ENCODE results near the gene TRPV3.
"Not testable (repeated sequence)": the region's sequence is repeated elsewhere in the genome, so short reads cannot be mapped to it uniquely, and the experiment has no call there.

Gene TRPV3

GRCh38 chr17:3571043-3571900 lies 13.7 kb upstream of the TRPV3 start:
- Histone ChIP-seq H3K9me3 (ENCODE audit: control insufficient read depth, low read length) (no peaks in the 10 kb centered on the region), H3K9ac (ENCODE audit: low read length) (no peak overlapping the region), H3K4me3 (ENCODE audit: low read length) (no peak overlapping the region), H3K36me3 (ENCODE audit: control insufficient read depth, insufficient read depth, low read length) (peaks cover 4% of the 10 kb centered on the region), H3K4me1 (ENCODE audit: control insufficient read depth, insufficient read depth, low read length) (no peaks in the 10 kb centered on the region), H3K27me3 (ENCODE audit: control insufficient read depth, insufficient read depth, low read length) (no peaks in the 10 kb centered on the region)

GRCh38 chr17:3569534-3570137 lies 12.0 kb upstream of the TRPV3 start:
- peaks cover 4% of the 10 kb centered on the region for H3K36me3 ChIP-seq (ENCODE audit: control insufficient read depth, insufficient read depth, low read length)
- H3K4me3 ChIP-seq (ENCODE audit: low read length) = no peak overlapping the region
- H3K9me3 ChIP-seq (ENCODE audit: control insufficient read depth, low read length) = no peaks in the 10 kb centered on the region
- H3K27me3 ChIP-seq (ENCODE audit: control insufficient read depth, insufficient read depth, low read length) = no peaks in the 10 kb centered on the region
- H3K4me1 ChIP-seq (ENCODE audit: control insufficient read depth, insufficient read depth, low read length) = no peaks in the 10 kb centered on the region
- H3K9ac ChIP-seq (ENCODE audit: low read length) = no peak overlapping the region

GRCh38 chr17:3566551-3566950 lies 8.9 kb upstream of the TRPV3 start:
- no peaks in the 10 kb centered on the region for H3K27me3 ChIP-seq (ENCODE audit: control insufficient read depth, insufficient read depth, low read length)
- H3K4me1 ChIP-seq (ENCODE audit: control insufficient read depth, insufficient read depth, low read length) = no peaks in the 10 kb centered on the region
- no peak overlapping the region for H3K9ac ChIP-seq (ENCODE audit: low read length)
- peaks cover 4% of the 10 kb centered on the region for H3K36me3 ChIP-seq (ENCODE audit: control insufficient read depth, insufficient read depth, low read length)
- no peaks in the 10 kb centered on the region for H3K9me3 ChIP-seq (ENCODE audit: control insufficient read depth, low read length)
- H3K4me3 ChIP-seq (ENCODE audit: low read length) = no peak overlapping the region

GRCh38 chr17:3565143-3565542 lies 7.5 kb upstream of the TRPV3 start:
- no peaks in the 10 kb centered on the region for H3K4me1 ChIP-seq (ENCODE audit: control insufficient read depth, insufficient read depth, low read length)
- no peak overlapping the region for H3K4me3 ChIP-seq (ENCODE audit: low read length)
- no peaks in the 10 kb centered on the region for H3K27me3 ChIP-seq (ENCODE audit: control insufficient read depth, insufficient read depth, low read length)
- H3K9ac ChIP-seq (ENCODE audit: low read length) = no peak overlapping the region
- no peaks in the 10 kb centered on the region for H3K36me3 ChIP-seq (ENCODE audit: control insufficient read depth, insufficient read depth, low read length)
- H3K9me3 ChIP-seq (ENCODE audit: control insufficient read depth, low read length) = no peaks in the 10 kb centered on the region

- H3K9ac ChIP-seq (ENCODE audit: low read length); H3K9me3 ChIP-seq (ENCODE audit: control insufficient read depth, low read length); H3K4me3 ChIP-seq (ENCODE audit: low read length): not testable (repeated sequence)
These were observed 6.6 kb upstream of the TRPV3 start for GRCh38 chr17:3564241-3564640.

GRCh38 chr17:3559270-3559645 lies 1.6 kb upstream of the TRPV3 start:
- peaks cover 25% of the 10 kb centered on the region for H3K4me1 ChIP-seq (ENCODE audit: control insufficient read depth, insufficient read depth, low read length)
- H3K4me3 ChIP-seq (ENCODE audit: low read length) = no peak overlapping the region
- H3K9ac ChIP-seq (ENCODE audit: low read length) = no peak overlapping the region
- no peaks in the 10 kb centered on the region for H3K36me3 ChIP-seq (ENCODE audit: control insufficient read depth, insufficient read depth, low read length)
- no peaks in the 10 kb centered on the region for H3K9me3 ChIP-seq (ENCODE audit: control insufficient read depth, low read length)
- H3K27me3 ChIP-seq (ENCODE audit: control insufficient read depth, insufficient read depth, low read length) = peaks cover 4% of the 10 kb centered on the region

More at GRCh38 chr17:3564241-3564640, 6.6 kb upstream of the TRPV3 start:
- not testable (repeated sequence) for H3K27me3 ChIP-seq (ENCODE audit: control insufficient read depth, insufficient read depth, low read length); H3K36me3 ChIP-seq (ENCODE audit: control insufficient read depth, insufficient read depth, low read length); H3K4me1 ChIP-seq (ENCODE audit: control insufficient read depth, insufficient read depth, low read length)

- Histone ChIP-seq H3K4me3 (ENCODE audit: low read length) (no peak overlapping the region), H3K27me3 (ENCODE audit: control insufficient read depth, insufficient read depth, low read length) (peaks cover 4% of the 10 kb centered on the region), H3K9me3 (ENCODE audit: control insufficient read depth, low read length) (no peaks in the 10 kb centered on the region), H3K9ac (ENCODE audit: low read length) (peak overlapping the region; percentile 4), H3K36me3 (ENCODE audit: control insufficient read depth, insufficient read depth, low read length) (no peaks in the 10 kb centered on the region), H3K4me1 (ENCODE audit: control insufficient read depth, insufficient read depth, low read length) (peaks cover 25% of the 10 kb centered on the region)
These were observed 1.1 kb upstream of the TRPV3 start for GRCh38 chr17:3558603-3559269.

GRCh38 chr17:3556916-3557767 lies 470 bp downstream of the TRPV3 start:
- Histone ChIP-seq H3K27me3 (ENCODE audit: control insufficient read depth, insufficient read depth, low read length) (peaks cover 4% of the 10 kb centered on the region), H3K36me3 (ENCODE audit: control insufficient read depth, insufficient read depth, low read length) (no peaks in the 10 kb centered on the region), H3K4me1 (ENCODE audit: control insufficient read depth, insufficient read depth, low read length) (peaks cover 25% of the 10 kb centered on the region), H3K4me3 (ENCODE audit: low read length) (peak overlapping the region; percentile 20), H3K9me3 (ENCODE audit: control insufficient read depth, low read length) (no peaks in the 10 kb centered on the region), H3K9ac (ENCODE audit: low read length) (peak overlapping the region; percentile 23)

- H3K9ac ChIP-seq (ENCODE audit: low read length) = no peak overlapping the region
These were observed 1.2 kb downstream of the TRPV3 start for GRCh38 chr17:3556239-3556915.

GRCh38 chr17:3555189-3555796 lies 2.3 kb downstream of the TRPV3 start:
- Histone ChIP-seq H3K36me3 (ENCODE audit: control insufficient read depth, insufficient read depth, low read length) (no peaks in the 10 kb centered on the region), H3K27me3 (ENCODE audit: control insufficient read depth, insufficient read depth, low read length) (peaks cover 4% of the 10 kb centered on the region), H3K9ac (ENCODE audit: low read length) (no peak overlapping the region), H3K4me3 (ENCODE audit: low read length) (no peak overlapping the region), H3K9me3 (ENCODE audit: control insufficient read depth, low read length) (no peaks in the 10 kb centered on the region), H3K4me1 (ENCODE audit: control insufficient read depth, insufficient read depth, low read length) (peaks cover 35% of the 10 kb centered on the region)

More at GRCh38 chr17:3556239-3556915, 1.2 kb downstream of the TRPV3 start:
- H3K36me3 ChIP-seq (ENCODE audit: control insufficient read depth, insufficient read depth, low read length) = no peaks in the 10 kb centered on the region
- H3K27me3 ChIP-seq (ENCODE audit: control insufficient read depth, insufficient read depth, low read length) = peaks cover 4% of the 10 kb centered on the region
- no peak overlapping the region for H3K4me3 ChIP-seq (ENCODE audit: low read length)
- H3K9me3 ChIP-seq (ENCODE audit: control insufficient read depth, low read length) = no peaks in the 10 kb centered on the region
- peaks cover 28% of the 10 kb centered on the region for H3K4me1 ChIP-seq (ENCODE audit: control insufficient read depth, insufficient read depth, low read length)

- peaks cover 4% of the 10 kb centered on the region for H3K27me3 ChIP-seq (ENCODE audit: control insufficient read depth, insufficient read depth, low read length)
- H3K36me3 ChIP-seq (ENCODE audit: control insufficient read depth, insufficient read depth, low read length) = no peaks in the 10 kb centered on the region
- no peaks in the 10 kb centered on the region for H3K9me3 ChIP-seq (ENCODE audit: control insufficient read depth, low read length)
- no peak overlapping the region for H3K9ac ChIP-seq (ENCODE audit: low read length)
- H3K4me3 ChIP-seq (ENCODE audit: low read length) = no peak overlapping the region
- peaks cover 35% of the 10 kb centered on the region for H3K4me1 ChIP-seq (ENCODE audit: control insufficient read depth, insufficient read depth, low read length)
These were observed 3.2 kb downstream of the TRPV3 start for GRCh38 chr17:3554440-3554839.

Measured in mucosa of stomach (tissue), 1 donor.